Hepatocyte (in vitro differentiated cells): ENCODE results near the gene GPR78.

Experiments used
- EZH2 ChIP-seq: fragments of 200-600 bp; sonication (generic); IDR thresholded peaks from 2 replicates; pipeline ENCODE4 v1.6.1; 2016; ENCODE audit warnings: antibody characterized with exemption, mild to moderate bottlenecking, borderline replicate concordance
- TF ChIP-seq, protein P1 (sequence below): fragments of 200-600 bp; sonication (generic); IDR thresholded peaks from 2 replicates; pipeline ENCODE4 v1.5.1; 2016; ENCODE audit warnings: antibody characterized with exemption, mild to moderate bottlenecking; ENCODE audit not compliant: poor library complexity

DNA sequence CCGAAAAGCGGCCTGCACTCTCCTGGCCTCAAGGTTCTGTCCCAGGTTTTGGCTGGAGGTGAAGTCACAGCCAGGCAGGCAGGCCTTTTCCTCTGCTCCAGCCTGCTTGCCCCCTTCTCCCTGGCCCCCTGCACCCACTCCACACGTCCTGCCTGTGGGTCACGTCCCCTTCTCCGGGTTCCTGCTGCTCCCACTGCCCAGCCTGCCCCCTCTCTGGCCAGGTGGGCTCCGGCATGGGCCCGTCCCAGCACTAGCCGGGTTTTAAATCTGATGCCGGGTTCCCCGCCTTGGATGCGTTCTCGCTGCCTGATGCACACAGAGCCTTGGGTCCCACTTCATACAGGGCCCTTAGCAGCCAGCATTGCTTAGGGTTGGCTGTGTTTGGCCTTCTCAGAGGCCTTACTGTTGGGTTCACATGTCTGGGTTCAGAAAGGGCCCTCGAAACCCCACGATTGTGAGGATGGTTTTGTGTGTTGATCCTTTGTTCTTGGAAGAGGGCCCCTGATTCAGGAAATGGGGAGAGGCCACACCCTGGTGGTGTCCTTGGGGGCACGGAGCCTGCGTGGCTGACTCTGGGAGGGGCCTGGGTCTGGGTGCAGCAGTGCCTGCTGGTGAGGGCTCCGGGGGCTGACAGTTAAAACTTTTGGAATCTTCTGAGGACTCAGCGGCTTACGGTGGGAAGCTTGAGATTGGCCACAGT lies 18.3 kb downstream of the GPR78 start:
- TF ChIP-seq, protein P1, sequence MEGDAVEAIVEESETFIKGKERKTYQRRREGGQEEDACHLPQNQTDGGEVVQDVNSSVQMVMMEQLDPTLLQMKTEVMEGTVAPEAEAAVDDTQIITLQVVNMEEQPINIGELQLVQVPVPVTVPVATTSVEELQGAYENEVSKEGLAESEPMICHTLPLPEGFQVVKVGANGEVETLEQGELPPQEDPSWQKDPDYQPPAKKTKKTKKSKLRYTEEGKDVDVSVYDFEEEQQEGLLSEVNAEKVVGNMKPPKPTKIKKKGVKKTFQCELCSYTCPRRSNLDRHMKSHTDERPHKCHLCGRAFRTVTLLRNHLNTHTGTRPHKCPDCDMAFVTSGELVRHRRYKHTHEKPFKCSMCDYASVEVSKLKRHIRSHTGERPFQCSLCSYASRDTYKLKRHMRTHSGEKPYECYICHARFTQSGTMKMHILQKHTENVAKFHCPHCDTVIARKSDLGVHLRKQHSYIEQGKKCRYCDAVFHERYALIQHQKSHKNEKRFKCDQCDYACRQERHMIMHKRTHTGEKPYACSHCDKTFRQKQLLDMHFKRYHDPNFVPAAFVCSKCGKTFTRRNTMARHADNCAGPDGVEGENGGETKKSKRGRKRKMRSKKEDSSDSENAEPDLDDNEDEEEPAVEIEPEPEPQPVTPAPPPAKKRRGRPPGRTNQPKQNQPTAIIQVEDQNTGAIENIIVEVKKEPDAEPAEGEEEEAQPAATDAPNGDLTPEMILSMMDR, result no peak
- TF ChIP-seq EZH2, result no peak
